Upper lobe of left lung (tissue), 4 donors: ENCODE measurements around the gene SATB1.

Experiments
- CTCF ChIP-seq, 6 experiments: fragments of 450-650 bp in 4 of 6; fragments of 200-600 bp in 2 of 6; sonication (generic) in 2 of 6; IDR thresholded peaks; one replicate each; pipeline ENCODE4 v1.5.1; 2016 to 2019; ENCODE audit warnings: antibody characterized with exemption in 6 of 6
- POLR2A ChIP-seq, 4 donors: fragments of 450-650 bp; IDR thresholded peaks; one replicate each; pipeline ENCODE4 v1.5.1; 2016 to 2017; ENCODE audit warnings: antibody characterized with exemption in 4 of 4, mild to moderate bottlenecking in 2 of 4

- TF ChIP-seq CTCF (IDR thresholded peaks at IDR 0.05) (no peak), POLR2A (IDR thresholded peaks at IDR 0.05) (no peak)
Measured at GRCh38 chr3:18466136-18466535, 41.0 kb upstream of the SATB1 start.
